B cell (primary cell): Measurements from ENCODE around the gene CBLB. TPM values are rescaled to one million over a fixed set of nuclear protein-coding genes. Genes with fewer than 3 reads are reported as not detected.

Source experiments
- ATAC-seq: fragments of 200-7000 bp; cut with Tn5 transposase; one replicate; pipeline ENCODE4 v1.10.0; 2021; ENCODE audit warnings: low read depth, mild to moderate bottlenecking, moderate number of reproducible peaks, moderate library complexity
- CTCF ChIA-PET: fragments of 350-600 bp; sonication (Branson Sonifier 250); formaldehyde crosslinking; loops from one replicate; lab custom pipeline; 2021; ENCODE audit warnings: antibody characterized with exemption, inconsistent platforms; lab: Charles Lee
- POLR2A ChIA-PET: fragments of 350-600 bp; sonication (Branson Sonifier 250); formaldehyde crosslinking; loops from one replicate; lab custom pipeline; 2021; ENCODE audit warnings: antibody characterized with exemption; lab: Charles Lee
- DNase-seq: peaks from one replicate; pipeline ENCODE4 v3.0.0; 2013
- H2AFZ ChIP-seq: 2 replicates; pipeline ENCODE4 v1.6.1; 2012; ENCODE audit warnings: mild to moderate bottlenecking, low read depth, low read length; ENCODE audit not compliant: insufficient read depth, poor library complexity, severe bottlenecking
- H3K27ac ChIP-seq, 2 donors: 1 replicate in 1 of 2; 2 replicates in 1 of 2; pipeline ENCODE4 v1.5.1; 2012 to 2013; ENCODE audit warnings: low read length in 2 of 2, mild to moderate bottlenecking in 2 of 2, moderate library complexity in 1 of 2
- H3K27me3 ChIP-seq, 4 experiments: fragments of 200-600 bp in 1 of 4; sonication (generic) in 1 of 4; replicated peaks in 1 of 4; 1 replicate in 2 of 4; 2 replicates in 2 of 4; pipeline versions ENCODE4 v1.6.1 to v1.7.0; 2013 to 2016; ENCODE audit warnings: low read length in 3 of 4, mild to moderate bottlenecking in 2 of 4, mixed read lengths in 1 of 4, moderate library complexity in 1 of 4; ENCODE audit not compliant: insufficient read depth in 4 of 4, control insufficient read depth in 3 of 4; ENCODE audit errors: control extremely low read depth in 1 of 4
- H3K36me3 ChIP-seq, 2 experiments: replicated peaks in 1 of 2; 1 replicate in 1 of 2; 2 replicates in 1 of 2; pipeline versions ENCODE4 v1.6.1 to v1.7.1; 2013; ENCODE audit warnings: low read length in 1 of 2; ENCODE audit not compliant: insufficient read depth in 2 of 2, control insufficient read depth in 1 of 2; ENCODE audit errors: control extremely low read depth in 1 of 2, extremely low read depth in 1 of 2
- H3K4me1 ChIP-seq, 2 donors: fragments of 200-600 bp in 1 of 2; sonication (generic) in 1 of 2; 1 replicate in 1 of 2; 2 replicates in 1 of 2; pipeline versions ENCODE4 v1.5.1 to v1.6.1; 2013 to 2017; ENCODE audit warnings: low read length in 2 of 2; ENCODE audit not compliant: control insufficient read depth in 2 of 2, insufficient read depth in 2 of 2
- H3K4me2 ChIP-seq: replicated peaks from 2 replicates; pipeline ENCODE3; 2012; ENCODE audit warnings: mild to moderate bottlenecking, low read depth, low read length; ENCODE audit not compliant: poor library complexity, severe bottlenecking
- H3K4me3 ChIP-seq, 5 experiments: fragments of 200-600 bp in 1 of 5; sonication (generic) in 1 of 5; 1 replicate in 3 of 5; 2 replicates in 2 of 5; pipeline versions ENCODE4 v1.5.1 to v1.7.0; 2011 to 2016; ENCODE audit warnings: low read length in 4 of 5, mild to moderate bottlenecking in 4 of 5, low read depth in 2 of 5, control low read depth in 1 of 5, moderate library complexity in 1 of 5; ENCODE audit not compliant: insufficient read depth in 1 of 5; ENCODE audit errors: control extremely low read depth in 1 of 5, extremely low read depth in 1 of 5
- H3K79me2 ChIP-seq: fragments of 200-600 bp; sonication (generic); one replicate; pipeline ENCODE4 v1.6.0; 2016; ENCODE audit warnings: low read length; ENCODE audit not compliant: control insufficient read depth, insufficient read depth
- H3K9ac ChIP-seq: fragments of 200-600 bp; sonication (generic); 2 replicates; pipeline ENCODE4 v1.6.1; 2017; ENCODE audit warnings: mild to moderate bottlenecking, low read length, moderate library complexity
- H3K9me3 ChIP-seq, 3 donors: one replicate each; pipeline versions ENCODE4 v1.6.1 to v1.7.1; 2013; ENCODE audit warnings: low read length in 2 of 3; ENCODE audit not compliant: control insufficient read depth in 2 of 3, insufficient read depth in 1 of 3; ENCODE audit errors: control extremely low read depth in 1 of 3
- H4K20me1 ChIP-seq: 2 replicates; pipeline ENCODE4 v1.6.0; 2012; ENCODE audit warnings: mild to moderate bottlenecking, low read length; ENCODE audit not compliant: insufficient read depth, control insufficient read depth, poor library complexity, severe bottlenecking
- H3K27ac Mint-ChIP-seq: one replicate; pipeline ENCODE4 v1.8.0; 2021; ENCODE audit warnings: mixed read lengths
- H3K27me3 Mint-ChIP-seq: one replicate; pipeline ENCODE4 v1.8.0; 2021; ENCODE audit warnings: mixed read lengths
- H3K4me1 Mint-ChIP-seq: one replicate; pipeline ENCODE4 v1.8.0; 2021; ENCODE audit warnings: mixed read lengths
- H3K4me3 Mint-ChIP-seq: one replicate; pipeline ENCODE4 v1.8.0; 2021; ENCODE audit warnings: mixed read lengths
- H3K9me3 Mint-ChIP-seq: one replicate; pipeline ENCODE4 v1.8.0; 2022; ENCODE audit warnings: mixed read lengths; ENCODE audit not compliant: insufficient read depth
- CTCF ChIP-seq: fragments of 200-600 bp; IDR thresholded peaks from one replicate; pipeline ENCODE4 v1.8.0; 2022; ENCODE audit warnings: antibody characterized with exemption, mild to moderate bottlenecking
- EZH2 ChIP-seq: IDR thresholded peaks from 2 replicates; pipeline ENCODE4 v1.6.1; 2012; ENCODE audit warnings: borderline replicate concordance, low read depth, mild to moderate bottlenecking, moderate library complexity, low read length; ENCODE audit not compliant: insufficient read depth, poor library complexity, severe bottlenecking
- WGBS: methylation state at CpG from one replicate; pipeline ENCODE4 v1.1.5; 2013; ENCODE audit warnings: missing lambda C conversion rate; ENCODE audit not compliant: insufficient coverage; 5-methylcytosine and 5-hydroxymethylcytosine counted together
- intact Hi-C: fragments of 100-400 bp; cut with micrococcal nuclease; formaldehyde crosslinking; loops from one replicate; pipeline ENCODE4 v1.10.0; 2022
- polyA plus RNA-seq: library from polyadenylated mRNA; depleted of rRNA; stranded (reverse); fragments of >200 nt; gene quantifications from 2 replicates; pipeline ENCODE4 v1.2.3, GENCODE V29; 2012
- total RNA-seq, 2 donors: library from RNA; stranded (reverse); fragments of 120-200 nt in 1 of 2; gene quantifications; 1 replicate in 1 of 2; 2 replicates in 1 of 2; pipeline versions ENCODE4 v1.2.3 to v1.2.4, GENCODE V29; 2013 to 2022

The CBLB gene
- total and polyA plus RNA-seq, 2 donors (not counting 1 experiment from before 2014, with no cell fraction given) = 19.0 to 135 TPM

- Mint-ChIP-seq H3K27me3 (no peaks in the 10 kb centered on the region), H3K9me3 (no peaks in the 10 kb centered on the region), H3K4me1 (peaks cover 42% of the 10 kb centered on the region), H3K4me3 (no peak overlapping the region), H3K27ac (no peak overlapping the region)
- intact Hi-C loops = no loop called here
- Histone ChIP-seq H3K27ac (no peak overlapping the region), H3K9me3 (no peaks in the 10 kb centered on the region), H3K4me2 (no peak overlapping the region), H3K79me2 (peaks cover 87% of the 10 kb centered on the region), H3K27me3 (no peaks in the 10 kb centered on the region), H3K9ac (no peak overlapping the region), H3K36me3 (no peaks in the 10 kb centered on the region), H3K4me3 (no peak overlapping the region), H4K20me1 (peaks cover 4% of the 10 kb centered on the region), H3K4me1 (peaks cover 12 to 13% of the 10 kb centered on the region in 2 donors), H2AFZ (no peak overlapping the region)
- ATAC-seq (no peak), DNase-seq (no peak)
- ChIA-PET CTCF (no interaction called here), POLR2A (no interaction called here)
- TF ChIP-seq CTCF (no peak), EZH2 (no peak)
- 94% methylated on average over 2 of the region's 6 CpGs for WGBS
These were observed 76.7 kb downstream of the CBLB start for GRCh38 chr3:105791919-105792786.

- H3K27ac Mint-ChIP-seq = no peak overlapping the region
- H3K4me1 Mint-ChIP-seq = peaks cover 36% of the 10 kb centered on the region
- no CpG with 5 or more reads among the region's 4 CpGs for WGBS
These were observed 77.7 kb downstream of the CBLB start for GRCh38 chr3:105791131-105791530.

More at GRCh38 chr3:105791131-105791530, 77.7 kb downstream of the CBLB start:
- Histone ChIP-seq H3K27ac (no peak overlapping the region), H3K79me2 (peaks cover 86% of the 10 kb centered on the region), H3K27me3 (no peaks in the 10 kb centered on the region), H3K9ac (no peak overlapping the region), H3K9me3 (no peaks in the 10 kb centered on the region), H3K36me3 (no peaks in the 10 kb centered on the region), H2AFZ (no peak overlapping the region), H4K20me1 (peaks cover 4% of the 10 kb centered on the region), H3K4me2 (no peak overlapping the region), H3K4me3 (no peak overlapping the region), H3K4me1 (peaks cover 2 to 11% of the 10 kb centered on the region in 2 donors)
- ATAC-seq (no peak), DNase-seq (no peak)
- POLR2A ChIA-PET = no interaction called here
- Mint-ChIP-seq H3K27me3 (no peaks in the 10 kb centered on the region), H3K4me3 (no peak overlapping the region), H3K9me3 (no peaks in the 10 kb centered on the region)
- CTCF ChIA-PET = no interaction called here
- intact Hi-C loops = no loop called here
- TF ChIP-seq CTCF (no peak), EZH2 (no peak)
